ENCODE data around the gene PAX7.

Gene PAX7

DNA sequence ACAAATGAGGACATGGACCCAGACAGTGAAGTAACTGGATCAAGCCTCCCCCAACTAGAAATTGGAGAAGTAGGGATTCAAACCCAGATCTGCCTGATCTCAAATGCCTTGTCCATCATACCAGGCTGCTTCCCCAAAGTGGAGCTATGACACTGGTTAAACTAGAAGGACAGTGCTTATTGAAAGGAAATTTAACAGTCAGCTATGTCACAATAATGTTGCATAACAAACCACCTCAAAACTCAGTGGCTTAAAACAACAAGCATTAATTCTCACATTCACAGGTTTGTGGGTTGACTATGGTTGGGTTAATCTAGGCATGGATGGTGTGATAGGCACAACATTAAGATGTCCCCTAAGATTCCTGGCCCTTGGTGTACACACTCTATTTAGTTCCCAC, 121.8 kb downstream of the PAX7 start:
- H3K9me2 ChIP-seq (ENCODE audit: low read depth, low read length) = no peaks in the 10 kb centered on the region
- H3K79me2 ChIP-seq (ENCODE audit: insufficient read depth, low read length) = no peaks in the 10 kb centered on the region
- H3K9ac ChIP-seq (ENCODE audit: low read length) = no peak overlapping the region
- no peaks in the 10 kb centered on the region for H4K20me1 ChIP-seq (ENCODE audit: insufficient read depth, low read length)
- no peak overlapping the region for H3K27ac ChIP-seq (ENCODE audit: low read depth, low read length, poor library complexity, severe bottlenecking)
- no peaks in the 10 kb centered on the region for H3F3A ChIP-seq (ENCODE audit: insufficient read depth, low read length)
- H3K9me3 ChIP-seq (ENCODE audit: low read length) = peaks cover 9% of the 10 kb centered on the region; the same call in 1 of the 2 replicates
- no peaks in the 10 kb centered on the region for H3K36me3 ChIP-seq (ENCODE audit: insufficient read depth, low read length)
- H3K4me3 ChIP-seq (ENCODE audit: low read depth, low read length, poor library complexity, severe bottlenecking) = no peak overlapping the region
- no peak overlapping the region for H2AFZ ChIP-seq (ENCODE audit: low read length)
- H3K4me2 ChIP-seq (ENCODE audit: low read length) = no peak overlapping the region
- H3K4me1 ChIP-seq (ENCODE audit: insufficient read depth, low read length, severe bottlenecking) = no peaks in the 10 kb centered on the region
- TF ChIP-seq, protein P1, sequence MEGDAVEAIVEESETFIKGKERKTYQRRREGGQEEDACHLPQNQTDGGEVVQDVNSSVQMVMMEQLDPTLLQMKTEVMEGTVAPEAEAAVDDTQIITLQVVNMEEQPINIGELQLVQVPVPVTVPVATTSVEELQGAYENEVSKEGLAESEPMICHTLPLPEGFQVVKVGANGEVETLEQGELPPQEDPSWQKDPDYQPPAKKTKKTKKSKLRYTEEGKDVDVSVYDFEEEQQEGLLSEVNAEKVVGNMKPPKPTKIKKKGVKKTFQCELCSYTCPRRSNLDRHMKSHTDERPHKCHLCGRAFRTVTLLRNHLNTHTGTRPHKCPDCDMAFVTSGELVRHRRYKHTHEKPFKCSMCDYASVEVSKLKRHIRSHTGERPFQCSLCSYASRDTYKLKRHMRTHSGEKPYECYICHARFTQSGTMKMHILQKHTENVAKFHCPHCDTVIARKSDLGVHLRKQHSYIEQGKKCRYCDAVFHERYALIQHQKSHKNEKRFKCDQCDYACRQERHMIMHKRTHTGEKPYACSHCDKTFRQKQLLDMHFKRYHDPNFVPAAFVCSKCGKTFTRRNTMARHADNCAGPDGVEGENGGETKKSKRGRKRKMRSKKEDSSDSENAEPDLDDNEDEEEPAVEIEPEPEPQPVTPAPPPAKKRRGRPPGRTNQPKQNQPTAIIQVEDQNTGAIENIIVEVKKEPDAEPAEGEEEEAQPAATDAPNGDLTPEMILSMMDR (IDR thresholded peaks at IDR 0.05; ENCODE audit: low read length) = no peak
- TF ChIP-seq EZH2 (IDR thresholded peaks at IDR 0.05; ENCODE audit: borderline replicate concordance, low read length) = no peak
- no peaks in the 10 kb centered on the region; the same call in 1 of the 2 replicates for H3K27me3 ChIP-seq (ENCODE audit: insufficient read depth, low read length)

DNA sequence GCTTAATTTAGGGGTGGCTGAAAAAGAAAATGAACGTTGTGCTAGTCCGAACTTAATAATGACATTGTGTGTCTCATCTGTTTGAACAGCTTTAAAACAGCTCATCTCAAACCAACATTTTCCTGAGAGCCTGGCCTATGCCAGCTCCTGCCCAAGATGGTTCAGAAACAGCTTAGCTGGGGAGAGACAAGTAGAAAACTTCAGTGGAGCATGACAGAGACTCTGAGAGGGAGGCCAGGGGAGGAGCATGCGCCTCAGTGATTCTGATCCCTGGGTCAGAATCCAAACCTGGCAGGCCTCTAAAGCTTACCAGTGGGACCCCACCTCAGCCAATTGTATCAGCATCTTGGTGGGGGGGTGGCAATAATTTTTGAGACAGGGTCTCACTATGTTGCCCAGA, 129.5 kb downstream of the PAX7 start:
- H3K9ac ChIP-seq (ENCODE audit: low read length) = no peak overlapping the region
- no peaks in the 10 kb centered on the region for H4K20me1 ChIP-seq (ENCODE audit: insufficient read depth, low read length)
- H3K4me3 ChIP-seq (ENCODE audit: low read depth, low read length, poor library complexity, severe bottlenecking) = no peak overlapping the region
- H3K4me1 ChIP-seq (ENCODE audit: insufficient read depth, low read length, severe bottlenecking) = no peaks in the 10 kb centered on the region
- no peaks in the 10 kb centered on the region for H3K27me3 ChIP-seq (ENCODE audit: insufficient read depth, low read length)
- no peak for TF ChIP-seq EZH2 (IDR thresholded peaks at IDR 0.05; ENCODE audit: borderline replicate concordance, low read length)
- TF ChIP-seq, protein P1 (IDR thresholded peaks at IDR 0.05; ENCODE audit: low read length) = no peak
- H3K9me2 ChIP-seq (ENCODE audit: low read depth, low read length) = no peaks in the 10 kb centered on the region
- H3K36me3 ChIP-seq (ENCODE audit: insufficient read depth, low read length) = no peaks in the 10 kb centered on the region
- H3K4me2 ChIP-seq (ENCODE audit: low read length) = no peak overlapping the region
- 0 out of 2 replicates have a peak, but pooled peaks cover 3% of the 10 kb centered on the region for H3K9me3 ChIP-seq (ENCODE audit: low read length)
- H3K27ac ChIP-seq (ENCODE audit: low read depth, low read length, poor library complexity, severe bottlenecking) = no peak overlapping the region
- H2AFZ ChIP-seq (ENCODE audit: low read length) = no peak overlapping the region
- H3F3A ChIP-seq (ENCODE audit: insufficient read depth, low read length) = no peaks in the 10 kb centered on the region
- no peaks in the 10 kb centered on the region for H3K79me2 ChIP-seq (ENCODE audit: insufficient read depth, low read length)

DNA sequence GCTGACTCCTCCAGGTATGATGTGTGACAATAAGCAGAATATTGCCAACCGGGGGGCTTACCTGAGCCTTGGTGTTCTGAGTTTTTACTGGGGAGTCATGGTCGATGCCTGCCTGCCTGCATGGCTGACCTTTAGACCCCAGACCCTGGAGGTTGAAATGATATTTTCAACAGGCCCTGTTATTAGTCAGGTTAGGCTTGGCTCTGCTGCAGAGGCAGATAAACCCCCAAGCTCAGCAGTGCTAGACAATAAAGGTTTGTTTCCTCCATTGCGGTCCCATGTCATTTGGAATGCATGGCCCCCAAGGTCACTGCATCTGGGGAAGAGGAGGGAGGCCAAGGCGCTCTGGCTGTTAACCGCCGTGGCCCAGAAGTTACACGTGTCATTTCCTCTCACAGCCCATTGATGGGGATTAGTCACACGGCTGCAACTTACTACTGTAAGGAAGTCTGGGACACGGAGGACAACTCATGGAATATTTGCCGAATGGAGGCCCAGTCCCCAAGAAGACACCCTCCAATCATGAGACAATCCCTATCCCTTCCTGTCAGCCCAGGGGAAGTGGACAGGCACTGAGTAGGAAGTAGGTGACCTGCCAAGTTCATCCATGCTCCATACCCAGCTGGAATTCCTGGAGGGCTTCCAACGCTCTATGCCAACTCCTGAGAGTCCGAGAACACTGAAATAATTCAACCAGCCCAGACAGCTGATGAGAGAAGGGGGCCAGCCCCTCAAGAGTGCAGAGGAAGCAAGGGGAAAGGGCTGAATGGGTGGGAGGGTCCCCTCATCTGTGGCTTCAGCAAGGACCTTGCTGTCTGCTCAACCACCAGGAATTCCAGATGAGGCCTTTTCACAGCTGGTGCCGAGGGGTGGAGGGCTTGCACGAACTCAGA, 131.5 kb downstream of the PAX7 start:
- H3K4me2 ChIP-seq (ENCODE audit: low read length) = no peak overlapping the region
- H3K9ac ChIP-seq (ENCODE audit: low read length) = no peak overlapping the region
- 0 out of 2 replicates have a peak, but pooled peaks cover 2% of the 10 kb centered on the region for H3K9me3 ChIP-seq (ENCODE audit: low read length)
- no peaks in the 10 kb centered on the region for H3K9me2 ChIP-seq (ENCODE audit: low read depth, low read length)
- no peaks in the 10 kb centered on the region for H3K27me3 ChIP-seq (ENCODE audit: insufficient read depth, low read length)
- no peaks in the 10 kb centered on the region for H3K79me2 ChIP-seq (ENCODE audit: insufficient read depth, low read length)
- no peak for TF ChIP-seq EZH2 (IDR thresholded peaks at IDR 0.05; ENCODE audit: borderline replicate concordance, low read length)
- TF ChIP-seq, protein P1 (IDR thresholded peaks at IDR 0.05; ENCODE audit: low read length) = no peak
- H2AFZ ChIP-seq (ENCODE audit: low read length) = no peak overlapping the region
- no peaks in the 10 kb centered on the region for H3K36me3 ChIP-seq (ENCODE audit: insufficient read depth, low read length)
- no peaks in the 10 kb centered on the region for H4K20me1 ChIP-seq (ENCODE audit: insufficient read depth, low read length)
- no peak overlapping the region for H3K27ac ChIP-seq (ENCODE audit: low read depth, low read length, poor library complexity, severe bottlenecking)
- H3K4me1 ChIP-seq (ENCODE audit: insufficient read depth, low read length, severe bottlenecking) = no peaks in the 10 kb centered on the region
- no peaks in the 10 kb centered on the region for H3F3A ChIP-seq (ENCODE audit: insufficient read depth, low read length)
- no peak overlapping the region for H3K4me3 ChIP-seq (ENCODE audit: low read depth, low read length, poor library complexity, severe bottlenecking)
